Cerebellar nuclear complex (tissue), 1 donor: ENCODE measurements around the gene SH3TC1.

Source experiments
- DNase-seq, 2 experiments: peaks; one replicate each; lab custom pipeline; 2025; lab: John Stamatoyannopoulos, UW

Gene SH3TC1

GRCh38 chr4:8180310-8181093 lies 18.6 kb upstream of the SH3TC1 start:
- no peak for DNase-seq

GRCh38 chr4:8181119-8181518 lies 18.0 kb upstream of the SH3TC1 start:
- DNase-seq, result no peak

GRCh38 chr4:8181844-8182243 lies 17.2 kb upstream of the SH3TC1 start:
- DNase-seq, result no peak

GRCh38 chr4:8182294-8182693 lies 16.8 kb upstream of the SH3TC1 start:
- no peak for DNase-seq

GRCh38 chr4:8182858-8183725 lies 16.0 kb upstream of the SH3TC1 start:
- DNase-seq, result no peak

- no peak for DNase-seq
Measured at GRCh38 chr4:8184061-8184460, 15.0 kb upstream of the SH3TC1 start.

GRCh38 chr4:8185295-8185694 lies 13.8 kb upstream of the SH3TC1 start:
- DNase-seq, result no peak

- no peak for DNase-seq
Measured at GRCh38 chr4:8185930-8186329, 13.2 kb upstream of the SH3TC1 start.

GRCh38 chr4:8188085-8188484 lies 11.0 kb upstream of the SH3TC1 start:
- DNase-seq, result no peak

GRCh38 chr4:8188743-8189550 lies 10.1 kb upstream of the SH3TC1 start:
- no peak for DNase-seq

GRCh38 chr4:8189551-8190466 lies 9.3 kb upstream of the SH3TC1 start:
- no peak for DNase-seq

- no peak for DNase-seq
Measured at GRCh38 chr4:8191136-8191747, 7.8 kb upstream of the SH3TC1 start.

GRCh38 chr4:8192748-8193738 lies 6.0 kb upstream of the SH3TC1 start:
- DNase-seq, result no peak

GRCh38 chr4:8194306-8195242 lies 4.5 kb upstream of the SH3TC1 start:
- DNase-seq, result no peak

- no peak for DNase-seq
Measured at GRCh38 chr4:8195431-8195830, 3.7 kb upstream of the SH3TC1 start.

- DNase-seq, result no peak
Measured at GRCh38 chr4:8195841-8196458, 3.1 kb upstream of the SH3TC1 start.

- no peak for DNase-seq
Measured at GRCh38 chr4:8197521-8197920, 1.6 kb upstream of the SH3TC1 start.
